GM23338 (cell line): ENCODE measurements around the gene ATP6V1A.

Experiments used
- EZH2 ChIP-seq: fragments of 200-600 bp; sonication (generic); IDR thresholded peaks from one replicate; pipeline ENCODE4 v1.8.0; 2017; ENCODE audit warnings: antibody characterized with exemption, mild to moderate bottlenecking, low read depth; ENCODE audit not compliant: unreplicated experiment
- EZH2phosphoT487 ChIP-seq: fragments of 200-600 bp; sonication (generic); IDR thresholded peaks from one replicate; pipeline ENCODE4 v1.8.1; 2018; ENCODE audit warnings: antibody characterized with exemption; ENCODE audit not compliant: unreplicated experiment
- JUNB ChIP-seq: IDR thresholded peaks from one replicate; pipeline ENCODE4 v1.6.1; 2016; ENCODE audit warnings: antibody characterized with exemption; ENCODE audit not compliant: unreplicated experiment
- TF ChIP-seq, protein P1 (sequence below), 2 experiments: fragments of 200-600 bp in 1 of 2; sonication (generic) in 1 of 2; conservative IDR thresholded peaks; 2 replicates each; pipeline versions ENCODE4 v1.5.1 to v1.6.1; 2016 to 2017; ENCODE audit warnings: antibody characterized with exemption in 2 of 2, low read depth in 2 of 2, mild to moderate bottlenecking in 2 of 2, moderate library complexity in 1 of 2
- TF ChIP-seq, protein P2 (sequence below): IDR thresholded peaks from one replicate; pipeline ENCODE4 v1.6.1; 2018; ENCODE audit warnings: antibody characterized with exemption; ENCODE audit not compliant: unreplicated experiment
- TF ChIP-seq, protein P3 (sequence below): IDR thresholded peaks from 2 replicates; pipeline ENCODE4 v1.6.1; 2016; ENCODE audit warnings: antibody characterized with exemption

DNA sequence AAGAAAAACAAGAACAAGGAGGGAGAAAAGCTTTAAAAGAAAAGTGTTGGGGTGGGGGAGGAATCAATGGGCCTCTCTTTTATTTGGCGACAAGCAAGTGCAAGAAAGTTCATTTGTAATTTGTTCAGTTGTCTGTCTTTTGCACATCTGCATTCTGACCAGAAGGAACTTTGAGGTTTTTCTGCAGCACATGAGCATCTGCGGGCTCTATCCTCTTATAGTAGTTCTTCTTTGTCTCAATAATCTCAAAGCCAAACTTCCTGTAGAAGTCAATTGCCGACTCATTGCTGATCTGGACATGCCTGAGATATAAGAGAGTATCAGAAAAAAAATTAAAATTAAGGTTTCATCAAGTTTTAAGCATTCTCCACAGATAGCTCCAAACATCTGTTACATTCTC lies 25.2 kb upstream of the ATP6V1A start:
- TF ChIP-seq, protein P1, sequence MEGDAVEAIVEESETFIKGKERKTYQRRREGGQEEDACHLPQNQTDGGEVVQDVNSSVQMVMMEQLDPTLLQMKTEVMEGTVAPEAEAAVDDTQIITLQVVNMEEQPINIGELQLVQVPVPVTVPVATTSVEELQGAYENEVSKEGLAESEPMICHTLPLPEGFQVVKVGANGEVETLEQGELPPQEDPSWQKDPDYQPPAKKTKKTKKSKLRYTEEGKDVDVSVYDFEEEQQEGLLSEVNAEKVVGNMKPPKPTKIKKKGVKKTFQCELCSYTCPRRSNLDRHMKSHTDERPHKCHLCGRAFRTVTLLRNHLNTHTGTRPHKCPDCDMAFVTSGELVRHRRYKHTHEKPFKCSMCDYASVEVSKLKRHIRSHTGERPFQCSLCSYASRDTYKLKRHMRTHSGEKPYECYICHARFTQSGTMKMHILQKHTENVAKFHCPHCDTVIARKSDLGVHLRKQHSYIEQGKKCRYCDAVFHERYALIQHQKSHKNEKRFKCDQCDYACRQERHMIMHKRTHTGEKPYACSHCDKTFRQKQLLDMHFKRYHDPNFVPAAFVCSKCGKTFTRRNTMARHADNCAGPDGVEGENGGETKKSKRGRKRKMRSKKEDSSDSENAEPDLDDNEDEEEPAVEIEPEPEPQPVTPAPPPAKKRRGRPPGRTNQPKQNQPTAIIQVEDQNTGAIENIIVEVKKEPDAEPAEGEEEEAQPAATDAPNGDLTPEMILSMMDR (conservative IDR thresholded peaks at IDR 0.05; ENCODE audit: low read depth in 2 of 2) = no peak
- TF ChIP-seq, protein P2, sequence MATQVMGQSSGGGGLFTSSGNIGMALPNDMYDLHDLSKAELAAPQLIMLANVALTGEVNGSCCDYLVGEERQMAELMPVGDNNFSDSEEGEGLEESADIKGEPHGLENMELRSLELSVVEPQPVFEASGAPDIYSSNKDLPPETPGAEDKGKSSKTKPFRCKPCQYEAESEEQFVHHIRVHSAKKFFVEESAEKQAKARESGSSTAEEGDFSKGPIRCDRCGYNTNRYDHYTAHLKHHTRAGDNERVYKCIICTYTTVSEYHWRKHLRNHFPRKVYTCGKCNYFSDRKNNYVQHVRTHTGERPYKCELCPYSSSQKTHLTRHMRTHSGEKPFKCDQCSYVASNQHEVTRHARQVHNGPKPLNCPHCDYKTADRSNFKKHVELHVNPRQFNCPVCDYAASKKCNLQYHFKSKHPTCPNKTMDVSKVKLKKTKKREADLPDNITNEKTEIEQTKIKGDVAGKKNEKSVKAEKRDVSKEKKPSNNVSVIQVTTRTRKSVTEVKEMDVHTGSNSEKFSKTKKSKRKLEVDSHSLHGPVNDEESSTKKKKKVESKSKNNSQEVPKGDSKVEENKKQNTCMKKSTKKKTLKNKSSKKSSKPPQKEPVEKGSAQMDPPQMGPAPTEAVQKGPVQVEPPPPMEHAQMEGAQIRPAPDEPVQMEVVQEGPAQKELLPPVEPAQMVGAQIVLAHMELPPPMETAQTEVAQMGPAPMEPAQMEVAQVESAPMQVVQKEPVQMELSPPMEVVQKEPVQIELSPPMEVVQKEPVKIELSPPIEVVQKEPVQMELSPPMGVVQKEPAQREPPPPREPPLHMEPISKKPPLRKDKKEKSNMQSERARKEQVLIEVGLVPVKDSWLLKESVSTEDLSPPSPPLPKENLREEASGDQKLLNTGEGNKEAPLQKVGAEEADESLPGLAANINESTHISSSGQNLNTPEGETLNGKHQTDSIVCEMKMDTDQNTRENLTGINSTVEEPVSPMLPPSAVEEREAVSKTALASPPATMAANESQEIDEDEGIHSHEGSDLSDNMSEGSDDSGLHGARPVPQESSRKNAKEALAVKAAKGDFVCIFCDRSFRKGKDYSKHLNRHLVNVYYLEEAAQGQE = no peak
- TF ChIP-seq EZH2 (no peak), JUNB (no peak), EZH2phosphoT487 (no peak)
- TF ChIP-seq, protein P3, sequence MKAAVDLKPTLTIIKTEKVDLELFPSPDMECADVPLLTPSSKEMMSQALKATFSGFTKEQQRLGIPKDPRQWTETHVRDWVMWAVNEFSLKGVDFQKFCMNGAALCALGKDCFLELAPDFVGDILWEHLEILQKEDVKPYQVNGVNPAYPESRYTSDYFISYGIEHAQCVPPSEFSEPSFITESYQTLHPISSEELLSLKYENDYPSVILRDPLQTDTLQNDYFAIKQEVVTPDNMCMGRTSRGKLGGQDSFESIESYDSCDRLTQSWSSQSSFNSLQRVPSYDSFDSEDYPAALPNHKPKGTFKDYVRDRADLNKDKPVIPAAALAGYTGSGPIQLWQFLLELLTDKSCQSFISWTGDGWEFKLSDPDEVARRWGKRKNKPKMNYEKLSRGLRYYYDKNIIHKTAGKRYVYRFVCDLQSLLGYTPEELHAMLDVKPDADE = no peak
